ENCODE results near the gene MTG2.

GRCh38 chr20:62186096-62186426 is 3.2 kb downstream of the MTG2 start:
- TF ChIP-seq CTCF (IDR thresholded peaks at IDR 0.05), result no peak
- TF ChIP-seq GABPB1 (CRISPR knock-in tag; IDR thresholded peaks at IDR 0.05), result no peak
- no peak for TF ChIP-seq ZNF317 (CRISPR knock-in tag; IDR thresholded peaks at IDR 0.05; ENCODE audit: borderline replicate concordance, low read depth)
- no peak for TF ChIP-seq SP1 (CRISPR knock-in tag; conservative IDR thresholded peaks at IDR 0.05)
- TF ChIP-seq MAX (CRISPR knock-in tag; IDR thresholded peaks at IDR 0.05), result no peak
- no peak for TF ChIP-seq JUN (CRISPR knock-in tag; IDR thresholded peaks at IDR 0.05)
- no peak for TF ChIP-seq TCF7 (CRISPR knock-in tag; IDR thresholded peaks at IDR 0.05; ENCODE audit: low read depth)
- no peak for TF ChIP-seq STAT6 (CRISPR knock-in tag; conservative IDR thresholded peaks at IDR 0.05; ENCODE audit: low read depth)
- no peak for TF ChIP-seq ZNF138 (CRISPR knock-in tag; conservative IDR thresholded peaks at IDR 0.05)
- TF ChIP-seq NR2C2 (CRISPR knock-in tag; IDR thresholded peaks at IDR 0.05), result no peak
- no peak for TF ChIP-seq E2F4 (CRISPR knock-in tag; IDR thresholded peaks at IDR 0.05; ENCODE audit: borderline replicate concordance, low read depth)
- no peak for TF ChIP-seq CREB1 (CRISPR knock-in tag; IDR thresholded peaks at IDR 0.05)
- TF ChIP-seq ZBTB21 (CRISPR knock-in tag; IDR thresholded peaks at IDR 0.05; ENCODE audit: borderline replicate concordance), result no peak
- TF ChIP-seq ZNF121 (CRISPR knock-in tag; IDR thresholded peaks at IDR 0.05), result no peak

All from WTC11 (cell line).